ENCODE measurements around the gene NR3C1. TPM values are rescaled to one million over a fixed set of nuclear protein-coding genes. Genes with fewer than 3 reads are reported as not detected.

The NR3C1 gene
- polyA plus RNA-seq, 1 donor (not counting 4 experiments of a cell fraction or from before 2014, with no cell fraction given) = 30.7 TPM

DNA sequence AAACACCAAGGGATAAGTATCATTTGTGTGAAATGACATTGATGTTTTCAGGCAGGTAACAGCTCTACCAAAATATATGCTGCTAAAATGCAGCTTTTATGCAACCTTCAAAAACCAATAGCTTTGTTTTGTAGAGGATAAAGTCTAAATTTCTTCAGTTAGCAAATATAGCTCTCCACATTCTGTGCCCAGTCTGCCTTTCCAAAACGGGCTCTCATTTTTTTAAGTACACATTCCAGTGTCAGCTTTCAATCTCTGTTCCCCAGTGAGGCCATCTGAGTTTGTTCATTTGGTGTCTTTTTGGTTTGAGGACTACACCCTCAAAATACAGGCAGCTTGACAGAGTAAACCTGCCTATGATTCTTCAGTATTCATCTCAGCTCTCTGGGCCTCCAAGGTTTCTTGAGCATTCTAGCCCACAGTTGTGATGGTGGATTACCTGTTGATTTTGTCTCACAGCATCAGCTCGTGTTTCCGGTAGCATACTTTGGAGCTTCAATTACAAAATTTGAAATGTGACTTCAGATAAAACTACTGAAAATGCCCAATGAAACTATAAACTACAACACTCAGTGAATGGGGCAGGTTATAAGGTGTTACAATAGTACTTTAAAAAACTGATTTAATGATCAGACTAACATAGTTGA lies 55.7 kb downstream of the NR3C1 start:
- DNase-seq (ENCODE audit: low read depth, low spot score) = no peak
- H2AFZ ChIP-seq (ENCODE audit: control insufficient read depth, low read length) = no peak overlapping the region
- no peaks in the 10 kb centered on the region for H3K9me3 ChIP-seq (ENCODE audit: control insufficient read depth, low read depth, low read length)
- TF ChIP-seq, protein P1, sequence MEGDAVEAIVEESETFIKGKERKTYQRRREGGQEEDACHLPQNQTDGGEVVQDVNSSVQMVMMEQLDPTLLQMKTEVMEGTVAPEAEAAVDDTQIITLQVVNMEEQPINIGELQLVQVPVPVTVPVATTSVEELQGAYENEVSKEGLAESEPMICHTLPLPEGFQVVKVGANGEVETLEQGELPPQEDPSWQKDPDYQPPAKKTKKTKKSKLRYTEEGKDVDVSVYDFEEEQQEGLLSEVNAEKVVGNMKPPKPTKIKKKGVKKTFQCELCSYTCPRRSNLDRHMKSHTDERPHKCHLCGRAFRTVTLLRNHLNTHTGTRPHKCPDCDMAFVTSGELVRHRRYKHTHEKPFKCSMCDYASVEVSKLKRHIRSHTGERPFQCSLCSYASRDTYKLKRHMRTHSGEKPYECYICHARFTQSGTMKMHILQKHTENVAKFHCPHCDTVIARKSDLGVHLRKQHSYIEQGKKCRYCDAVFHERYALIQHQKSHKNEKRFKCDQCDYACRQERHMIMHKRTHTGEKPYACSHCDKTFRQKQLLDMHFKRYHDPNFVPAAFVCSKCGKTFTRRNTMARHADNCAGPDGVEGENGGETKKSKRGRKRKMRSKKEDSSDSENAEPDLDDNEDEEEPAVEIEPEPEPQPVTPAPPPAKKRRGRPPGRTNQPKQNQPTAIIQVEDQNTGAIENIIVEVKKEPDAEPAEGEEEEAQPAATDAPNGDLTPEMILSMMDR (optimal IDR thresholded peaks at IDR 0.05 in 1 of 3, IDR thresholded peaks at IDR 0.05 in 1 of 3, conservative IDR thresholded peaks at IDR 0.05 in 1 of 3; ENCODE audit: extremely low read depth in 1 of 3, insufficient read depth in 2 of 3, low read length in 3 of 3) = no peak
- TF ChIP-seq EZH2 (IDR thresholded peaks at IDR 0.05; ENCODE audit: low read length) = no peak
- H3K4me3 ChIP-seq (ENCODE audit: control insufficient read depth in 2 of 3, extremely low read depth in 1 of 3, insufficient read depth in 2 of 3, low read depth in 1 of 3, low read length in 3 of 3) = no peak overlapping the region
- FAIRE-seq = no peak
- H3K9me1 ChIP-seq (ENCODE audit: control insufficient read depth, extremely low read depth, insufficient read depth, low read length) = no peaks in the 10 kb centered on the region
- peaks cover 27% of the 10 kb centered on the region for H3K4me1 ChIP-seq (ENCODE audit: control insufficient read depth, extremely low read depth, insufficient read depth, low read length)
- H3K4me2 ChIP-seq (ENCODE audit: control insufficient read depth, extremely low read depth, insufficient read depth, low read depth, low read length) = no peak overlapping the region
- no peaks in the 10 kb centered on the region for H3K27me3 ChIP-seq (ENCODE audit: control insufficient read depth, extremely low read depth, insufficient read depth, low read length)
- no peak overlapping the region for H3K9ac ChIP-seq (ENCODE audit: control insufficient read depth, extremely low read depth, insufficient read depth, low read length)
- peaks cover 87% of the 10 kb centered on the region for H3K79me2 ChIP-seq (ENCODE audit: control insufficient read depth, insufficient read depth, low read length)
- dilution Hi-C loops (cut with MboI; ENCODE audit: extremely low pct_ligation_motif_present, low sequenced_read_pairs) = no loop called here
- H3K27ac ChIP-seq (ENCODE audit: control insufficient read depth, insufficient read depth, low read length) = no peak overlapping the region
- no peaks in the 10 kb centered on the region for H3K36me3 ChIP-seq (ENCODE audit: control insufficient read depth in 2 of 2, extremely low read depth in 1 of 2, insufficient read depth in 2 of 2, low read length in 2 of 2)
- H4K20me1 ChIP-seq (ENCODE audit: control insufficient read depth, extremely low read depth, insufficient read depth, low read length) = no peaks in the 10 kb centered on the region

DNA sequence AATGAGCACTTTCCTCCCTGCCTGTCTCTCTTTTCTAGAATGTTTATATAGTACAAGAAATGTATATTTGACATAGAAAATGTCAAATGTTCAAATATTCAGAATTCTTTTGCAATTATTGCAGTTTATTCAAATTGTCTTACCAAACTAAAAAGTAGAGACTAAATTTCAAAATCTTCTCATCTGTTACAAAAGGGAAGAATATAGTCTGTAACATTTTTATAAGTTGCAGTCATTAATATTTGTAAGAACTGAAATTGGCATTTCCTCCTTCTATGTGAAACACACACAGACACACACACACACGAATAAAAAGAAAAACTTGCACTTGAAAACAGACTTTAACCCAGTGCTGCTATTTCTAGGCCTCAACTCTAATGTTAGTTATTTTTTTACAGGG lies 56.4 kb downstream of the NR3C1 start:
- peaks cover 32% of the 10 kb centered on the region for H3K4me1 ChIP-seq (ENCODE audit: control insufficient read depth, extremely low read depth, insufficient read depth, low read length)
- no peak for FAIRE-seq
- H3K4me2 ChIP-seq (ENCODE audit: control insufficient read depth, extremely low read depth, insufficient read depth, low read depth, low read length) = no peak overlapping the region

More for the DNA sequence above, 56.4 kb downstream of the NR3C1 start:
- Histone ChIP-seq H3K79me2 (ENCODE audit: control insufficient read depth, insufficient read depth, low read length) (peaks cover 88% of the 10 kb centered on the region), H3K9me1 (ENCODE audit: control insufficient read depth, extremely low read depth, insufficient read depth, low read length) (no peaks in the 10 kb centered on the region), H3K4me3 (ENCODE audit: control insufficient read depth in 2 of 3, extremely low read depth in 1 of 3, insufficient read depth in 2 of 3, low read depth in 1 of 3, low read length in 3 of 3) (no peak overlapping the region), H3K9me3 (ENCODE audit: control insufficient read depth, low read depth, low read length) (no peaks in the 10 kb centered on the region), H3K27me3 (ENCODE audit: control insufficient read depth, extremely low read depth, insufficient read depth, low read length) (no peaks in the 10 kb centered on the region), H3K36me3 (ENCODE audit: control insufficient read depth in 2 of 2, extremely low read depth in 1 of 2, insufficient read depth in 2 of 2, low read length in 2 of 2) (no peaks in the 10 kb centered on the region), H3K9ac (ENCODE audit: control insufficient read depth, extremely low read depth, insufficient read depth, low read length) (no peak overlapping the region), H3K27ac (ENCODE audit: control insufficient read depth, insufficient read depth, low read length) (no peak overlapping the region), H2AFZ (ENCODE audit: control insufficient read depth, low read length) (no peak overlapping the region), H4K20me1 (ENCODE audit: control insufficient read depth, extremely low read depth, insufficient read depth, low read length) (no peaks in the 10 kb centered on the region)
- no peak for TF ChIP-seq EZH2 (IDR thresholded peaks at IDR 0.05; ENCODE audit: low read length)
- TF ChIP-seq, protein P1 (optimal IDR thresholded peaks at IDR 0.05 in 1 of 3, IDR thresholded peaks at IDR 0.05 in 1 of 3, conservative IDR thresholded peaks at IDR 0.05 in 1 of 3; ENCODE audit: extremely low read depth in 1 of 3, insufficient read depth in 2 of 3, low read length in 3 of 3) = no peak
- dilution Hi-C loops (cut with MboI; ENCODE audit: extremely low pct_ligation_motif_present, low sequenced_read_pairs) = no loop called here
- no peak for DNase-seq (ENCODE audit: low read depth, low spot score)

Measured in keratinocyte (primary cell).